HL-60/S4 treated with phorbol 12-myristate 13-acetate at 8.2 ng/mL for 4 days and 3 days (cell line): Measurements from ENCODE around the gene S100A2.

Experiments
- in situ Hi-C: fragments of 300-500 bp; cut with MboI; formaldehyde crosslinking; loops from 2 replicates; pipeline ENCODE4 v1.15.0; 2022; ENCODE audit warnings: low sequenced_read_pairs

The S100A2 gene

DNA sequence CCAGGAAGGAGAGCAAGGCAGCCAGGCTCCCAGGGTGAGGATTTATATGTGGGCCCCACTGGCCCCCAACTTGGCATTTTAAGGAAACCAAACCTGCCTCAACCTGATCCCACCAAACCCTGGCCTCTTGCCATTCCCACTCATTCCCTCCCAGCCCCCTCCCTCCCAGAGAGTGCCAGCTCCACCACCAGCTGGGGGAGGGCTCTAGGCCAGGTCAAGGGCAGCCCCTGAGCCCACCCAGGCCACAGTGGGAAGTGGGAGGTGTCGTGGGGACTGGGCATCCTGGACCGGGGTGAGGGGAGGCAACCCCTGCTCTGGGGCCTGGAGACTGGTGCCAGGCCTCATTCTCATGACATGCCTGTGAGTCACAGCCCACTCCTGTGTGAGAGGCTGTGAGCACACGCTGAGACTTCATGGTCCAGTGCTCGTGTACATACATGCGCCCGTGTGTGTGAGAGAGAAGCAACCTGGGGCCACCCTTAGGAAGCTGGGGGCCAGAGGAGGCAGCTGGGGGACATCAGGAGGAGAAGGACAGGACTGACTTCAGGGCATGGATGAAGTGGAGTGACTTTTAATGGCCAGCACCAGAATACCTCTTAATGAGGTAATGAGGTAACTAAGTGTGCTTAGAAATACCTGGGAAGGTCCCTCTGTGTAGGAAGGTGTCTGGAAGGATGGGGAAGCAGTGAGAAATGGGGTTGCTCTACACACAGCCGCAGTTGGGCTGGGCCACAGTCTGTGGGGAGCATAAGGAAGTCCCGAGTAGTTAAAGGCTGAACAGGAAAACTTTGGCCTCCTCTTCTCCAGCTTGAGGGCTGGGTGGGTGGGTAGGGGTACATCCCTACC lies at the start of gene S100A2:
S100A2 (minus strand) TSS at position 316 of the 846 bp plus-strand sequence. CDS start 1,967 bp downstream, outside the sequence.
- in situ Hi-C loops = no loop called here

DNA sequence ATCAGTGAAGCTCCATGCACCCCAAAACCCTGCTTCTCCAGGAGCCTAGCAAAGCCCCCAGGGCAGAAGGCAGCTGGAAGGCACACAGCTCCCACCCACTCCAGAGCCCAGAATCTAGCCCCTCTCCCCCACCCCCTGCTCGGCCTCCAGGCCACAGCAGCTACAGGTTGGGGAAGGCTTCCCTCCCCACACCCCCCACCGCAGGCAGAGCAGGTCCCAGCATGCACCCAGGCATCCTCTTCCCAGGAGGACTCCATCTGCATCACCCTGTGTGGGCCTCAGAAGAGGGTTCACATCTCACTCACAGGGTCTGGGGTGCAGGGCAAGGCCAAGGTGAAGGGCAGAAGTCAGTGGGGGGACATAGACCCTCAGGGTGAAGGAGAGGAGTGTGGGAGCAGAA lies 49.8 kb upstream of the S100A2 start:
- in situ Hi-C loops = loop anchor here (5.0 kb wide), 1 partner anchor 43 kb away; no protein-coding TSS in a partner anchor

DNA sequence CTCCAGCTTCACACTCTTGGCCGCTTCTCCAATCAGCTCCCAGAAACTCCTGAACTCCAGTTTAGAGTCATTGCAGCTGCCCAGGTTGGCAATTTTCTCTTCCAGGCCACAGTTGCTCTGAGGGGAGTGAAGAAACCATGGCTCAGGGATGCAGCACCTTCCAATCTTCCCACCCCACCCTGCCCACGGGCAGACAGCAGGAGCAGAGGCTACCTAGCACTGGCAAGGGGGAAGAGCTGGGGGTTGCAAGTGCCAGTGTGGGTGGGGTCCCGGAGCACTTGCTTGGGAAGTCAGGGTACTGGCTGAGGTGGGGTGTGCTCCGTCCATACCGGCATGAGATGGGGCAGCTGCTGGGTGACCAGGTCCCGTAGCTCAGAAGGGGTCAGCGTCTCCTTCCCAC lies 49.3 kb upstream of the S100A2 start:
- in situ Hi-C loops = loop anchor here (5.0 kb wide), 1 partner anchor 43 kb away; no protein-coding TSS in a partner anchor

DNA sequence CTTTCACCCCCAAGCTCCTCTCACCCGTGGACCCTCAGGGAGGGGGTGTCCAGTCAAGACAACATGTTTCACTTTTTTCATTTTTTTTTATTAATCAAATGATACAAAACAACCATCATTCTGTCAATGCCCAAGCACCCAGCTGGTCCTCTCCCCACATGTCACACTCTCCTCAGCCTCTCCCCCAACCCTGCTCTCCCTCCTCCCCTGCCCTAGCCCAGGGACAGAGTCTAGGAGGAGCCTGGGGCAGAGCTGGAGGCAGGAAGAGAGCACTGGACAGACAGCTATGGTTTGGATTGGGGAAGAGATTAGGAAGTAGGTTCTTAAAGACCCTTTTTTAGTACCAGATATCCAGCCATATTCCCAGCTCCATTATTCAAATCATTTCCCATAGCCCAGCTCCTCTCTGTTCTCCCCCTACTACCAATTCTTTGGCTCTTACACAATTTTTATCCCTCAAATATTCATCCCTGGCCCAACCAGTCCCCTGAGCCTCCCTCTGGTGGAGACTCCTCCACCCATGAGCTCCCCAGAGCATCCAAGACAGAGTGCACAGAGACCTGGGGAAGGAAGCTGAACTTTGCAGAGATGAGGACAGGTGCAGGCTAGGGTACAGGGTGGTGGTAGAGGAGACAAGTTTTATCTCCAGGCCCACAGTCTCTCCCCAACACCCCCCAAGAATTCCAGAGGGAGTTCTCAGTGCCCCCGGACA lies 48.7 kb upstream of the S100A2 start:
- in situ Hi-C loops = no loop called here

DNA sequence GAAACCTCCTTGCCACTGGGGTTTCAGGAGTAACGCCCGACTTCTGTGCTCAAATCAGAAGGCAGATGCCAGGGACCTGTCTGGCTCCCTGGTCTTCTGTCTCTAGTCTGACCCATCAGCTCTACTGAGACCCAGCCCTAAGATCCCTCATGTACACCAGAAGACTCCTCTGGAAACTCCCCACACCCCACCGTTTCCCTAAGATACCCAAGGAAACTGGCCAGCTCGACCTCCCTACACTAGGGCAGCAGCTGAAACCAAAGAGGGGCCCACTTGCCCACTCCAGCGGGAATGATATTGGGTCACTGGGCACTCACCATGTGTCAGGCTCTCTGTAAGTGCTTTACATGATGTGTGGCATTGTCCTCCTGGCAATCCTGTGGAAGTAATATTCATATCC lies 47.8 kb upstream of the S100A2 start:
- in situ Hi-C loops = no loop called here

DNA sequence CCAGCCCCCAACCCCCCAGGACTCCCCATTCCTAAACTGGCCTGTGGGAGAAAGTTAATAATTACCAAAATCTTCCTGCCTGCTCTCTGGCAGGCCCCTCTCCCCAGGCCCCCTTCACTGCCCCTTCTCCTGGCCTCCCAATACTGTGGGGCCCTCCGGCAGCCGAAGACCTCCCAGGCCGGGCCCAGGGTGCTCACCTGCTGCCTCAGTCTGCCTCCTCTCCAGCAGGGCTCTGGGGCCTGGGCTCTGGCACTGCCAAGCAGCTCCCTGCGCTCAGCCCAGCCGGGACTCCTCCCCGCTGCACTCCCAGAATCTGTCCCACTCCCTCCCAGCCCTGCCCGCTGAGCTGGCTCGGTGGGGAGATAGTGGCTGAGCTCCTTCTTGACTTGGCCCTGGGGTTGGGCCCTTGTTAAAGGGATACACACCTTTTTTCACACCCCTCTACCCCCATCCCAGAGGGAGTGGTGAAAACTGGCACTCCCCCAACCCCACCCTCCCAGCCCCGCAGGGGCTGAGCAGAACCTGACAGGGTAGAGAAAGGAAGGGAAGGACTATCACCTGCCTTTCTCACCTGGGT lies 47.2 kb upstream of the S100A2 start, which contains the start of gene S100A16:
S100A16 (minus strand) TSS at position 383 of the 577 bp plus-strand sequence. CDS start 4,986 bp downstream, outside the sequence.
- in situ Hi-C loops = no loop called here

DNA sequence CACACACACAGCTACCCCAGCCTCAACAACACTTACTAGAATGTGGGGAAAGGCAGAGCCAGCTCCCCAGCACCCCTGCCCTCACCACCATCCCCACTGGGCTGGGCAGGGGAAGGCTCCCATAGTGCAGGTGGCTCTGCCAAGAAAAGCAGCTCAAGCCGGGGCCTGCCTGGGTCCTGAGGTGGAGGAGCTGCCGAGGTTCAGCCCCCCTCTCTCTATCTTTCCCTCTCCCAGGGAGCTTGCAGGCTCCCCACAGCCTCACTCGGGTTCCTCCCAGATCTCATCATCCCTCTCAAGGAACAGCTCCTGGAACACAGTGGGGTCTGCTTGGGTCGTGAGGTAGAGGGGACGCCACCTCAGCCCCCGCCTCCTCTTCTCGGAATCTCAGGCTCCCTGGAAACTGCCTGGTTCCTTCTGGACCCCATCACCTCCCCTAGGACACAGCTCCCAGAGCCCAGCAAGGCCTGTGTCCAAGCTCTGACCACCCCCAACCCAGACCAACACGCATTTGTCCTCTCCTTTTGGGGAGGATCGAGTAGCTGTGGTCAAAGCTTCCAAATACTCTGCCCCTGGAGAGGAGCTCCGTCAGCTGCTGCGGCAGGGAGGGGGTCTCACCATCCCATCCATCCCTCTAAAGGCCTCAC lies 46.6 kb upstream of the S100A2 start:
- in situ Hi-C loops = no loop called here

DNA sequence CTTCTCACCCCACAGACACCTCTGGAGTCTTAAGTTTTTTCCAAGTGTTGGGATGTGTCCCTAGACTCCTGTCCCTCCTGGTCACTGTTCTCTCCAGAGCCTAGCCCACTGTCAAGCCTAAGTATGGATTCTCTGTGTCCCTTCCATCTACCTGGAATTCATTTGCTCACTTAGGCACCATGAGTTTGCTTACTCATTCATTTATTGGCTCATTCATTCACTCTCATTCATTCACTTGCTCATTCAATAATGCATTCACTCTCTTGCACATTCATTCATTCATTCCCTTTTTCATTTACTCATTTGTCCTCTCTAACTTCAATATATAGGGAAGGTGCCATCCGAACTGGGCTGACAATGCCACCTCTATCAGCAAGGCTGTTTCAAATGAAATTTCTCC lies 45.7 kb upstream of the S100A2 start:
- in situ Hi-C loops = no loop called here

DNA sequence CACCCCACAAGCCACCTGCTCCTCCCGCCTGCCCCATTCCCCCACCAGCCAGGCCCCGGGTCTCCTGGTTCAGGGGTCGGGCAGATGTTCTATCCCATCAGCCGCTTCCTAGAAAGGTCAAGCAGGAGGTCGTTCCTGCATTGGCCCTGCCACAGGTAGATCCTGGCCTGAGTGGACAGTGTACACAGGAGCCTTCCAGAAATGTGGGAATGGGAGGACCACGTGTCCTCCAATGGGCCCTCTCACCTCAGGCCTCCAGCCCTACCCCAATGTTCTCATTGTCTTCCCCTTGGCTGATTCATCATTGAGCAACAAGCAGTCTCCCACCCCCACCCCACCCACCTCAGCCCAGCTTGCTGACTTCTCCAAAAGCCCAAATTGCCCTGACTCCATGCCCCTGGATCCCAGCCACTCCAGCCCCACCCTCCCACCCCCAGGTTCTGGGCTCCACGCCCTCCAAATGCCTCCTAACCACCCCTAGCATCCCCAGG lies 45.2 kb upstream of the S100A2 start:
- in situ Hi-C loops = no loop called here

DNA sequence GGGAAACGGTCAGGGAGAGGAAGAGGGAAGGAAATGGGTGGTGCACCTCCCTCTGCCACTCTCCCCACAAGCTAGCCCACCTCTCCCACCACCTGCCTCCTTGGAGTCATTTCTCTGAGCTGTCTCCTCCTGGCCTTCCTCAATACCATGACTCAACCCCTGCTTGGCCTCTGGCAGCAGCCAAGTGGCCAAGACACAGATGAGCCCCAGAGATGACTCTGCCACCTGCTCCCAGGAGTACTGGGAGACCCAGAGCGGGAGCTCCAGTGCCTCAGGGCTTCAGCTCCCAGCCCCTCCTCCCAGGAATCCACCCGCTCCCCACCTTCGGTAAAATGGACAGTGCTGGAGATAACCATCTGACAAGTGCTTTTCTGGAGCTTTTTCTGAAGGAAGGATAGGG lies 44.7 kb upstream of the S100A2 start:
- in situ Hi-C loops = no loop called here

DNA sequence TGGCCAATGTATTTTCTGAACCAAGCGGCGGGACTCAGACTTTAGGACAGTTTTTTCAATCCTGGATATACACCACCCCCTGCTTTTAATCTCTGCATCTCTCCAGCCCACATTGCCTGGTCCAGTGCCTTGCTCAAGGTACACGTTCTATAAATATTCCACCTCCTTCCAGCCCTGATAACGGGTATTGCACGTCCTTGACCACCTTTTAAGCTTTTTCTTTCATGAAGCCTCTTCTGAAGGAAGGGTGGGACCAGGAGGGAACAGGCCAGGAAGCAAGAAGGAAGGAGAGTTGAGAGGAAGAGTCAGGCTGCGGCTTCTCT lies 43.9 kb upstream of the S100A2 start:
- in situ Hi-C loops = no loop called here

DNA sequence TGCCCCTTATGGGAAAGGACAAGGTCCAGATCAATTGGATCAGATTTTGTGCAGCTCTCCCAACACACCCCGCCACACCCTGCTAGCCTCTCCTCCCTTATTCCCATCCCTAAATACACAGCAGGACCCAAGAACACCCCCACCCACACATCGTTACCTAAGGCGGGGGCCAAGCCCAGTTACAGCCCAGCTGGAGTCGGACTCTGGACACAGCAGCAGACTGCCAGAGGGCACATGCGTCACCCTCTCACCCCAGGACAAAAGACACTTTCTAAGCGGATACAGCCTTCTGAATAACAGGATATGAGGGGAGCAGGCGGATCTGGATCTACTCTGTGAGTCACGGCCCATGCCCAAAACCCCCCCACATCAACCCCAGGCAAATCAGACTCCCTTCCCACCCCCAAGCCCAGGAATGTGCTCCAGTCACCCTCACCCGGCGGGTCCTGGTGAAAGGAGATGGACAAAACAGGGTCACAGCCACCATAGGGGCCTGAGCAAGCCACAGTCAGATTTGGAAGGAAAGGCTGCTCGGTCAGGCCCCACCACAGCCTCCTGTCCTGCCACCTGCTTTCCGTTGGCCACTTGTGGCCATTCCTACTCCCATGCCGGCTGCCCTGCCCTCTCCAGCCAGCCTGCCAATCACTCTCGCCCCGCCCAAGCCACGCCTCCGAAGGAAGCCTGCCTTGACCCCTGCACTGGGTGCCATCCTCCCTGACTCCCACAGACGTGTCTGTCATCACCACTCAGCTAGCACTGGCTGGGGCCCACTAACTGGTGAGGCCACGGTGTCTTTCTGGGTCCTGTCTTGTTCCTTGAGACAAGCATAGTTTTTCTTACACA lies 43.3 kb upstream of the S100A2 start:
- in situ Hi-C loops = no loop called here

DNA sequence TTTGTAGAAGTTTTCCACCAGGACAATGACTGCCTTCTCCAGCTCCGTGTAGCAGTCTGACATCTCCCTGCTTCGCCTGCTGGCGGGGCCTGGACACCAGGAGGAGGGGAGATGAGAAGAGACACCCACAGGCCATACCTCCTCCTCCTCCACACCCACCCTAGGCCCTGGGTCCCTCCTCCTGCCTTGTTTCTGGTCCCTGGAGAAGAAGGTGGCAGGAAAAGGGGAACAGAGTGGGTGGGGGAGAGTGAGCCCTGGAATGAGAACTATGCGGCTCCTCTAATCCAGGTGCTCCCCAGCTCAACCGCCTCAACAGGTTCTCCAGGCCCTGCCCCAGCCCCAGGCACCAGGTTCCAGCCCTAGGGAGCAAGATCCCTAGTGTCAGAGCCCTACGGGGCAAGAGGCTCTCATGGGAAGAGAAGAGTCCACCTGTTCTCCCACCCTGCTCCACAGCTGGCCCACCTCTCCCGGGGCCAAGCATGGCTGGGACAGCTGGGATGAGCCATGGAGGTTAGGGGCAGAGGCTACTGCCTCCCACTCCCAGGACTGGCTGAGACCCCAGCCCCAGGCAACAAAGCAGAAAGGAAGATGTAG lies 42.5 kb upstream of the S100A2 start:
- in situ Hi-C loops = no loop called here

DNA sequence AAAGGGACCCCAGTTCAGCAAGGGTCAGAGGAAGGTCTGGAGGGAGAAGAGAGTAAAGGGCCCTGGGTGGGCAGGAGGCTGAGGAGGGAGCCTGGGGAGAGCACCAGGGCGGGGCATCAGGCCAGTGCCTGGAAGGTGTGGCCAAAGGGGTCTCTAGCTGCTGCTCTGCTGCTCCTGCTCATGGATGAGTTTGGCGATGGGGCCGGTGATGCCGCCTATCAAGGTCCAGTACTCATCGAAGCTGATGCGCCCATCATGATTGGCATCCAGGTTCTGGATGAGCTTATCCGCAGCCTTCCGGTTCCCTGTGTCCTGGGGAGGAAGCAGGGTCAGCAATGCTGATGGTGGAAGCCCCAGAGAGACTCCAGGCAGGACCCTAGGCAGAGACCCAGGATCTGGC lies 41.7 kb upstream of the S100A2 start:
- in situ Hi-C loops = no loop called here

DNA sequence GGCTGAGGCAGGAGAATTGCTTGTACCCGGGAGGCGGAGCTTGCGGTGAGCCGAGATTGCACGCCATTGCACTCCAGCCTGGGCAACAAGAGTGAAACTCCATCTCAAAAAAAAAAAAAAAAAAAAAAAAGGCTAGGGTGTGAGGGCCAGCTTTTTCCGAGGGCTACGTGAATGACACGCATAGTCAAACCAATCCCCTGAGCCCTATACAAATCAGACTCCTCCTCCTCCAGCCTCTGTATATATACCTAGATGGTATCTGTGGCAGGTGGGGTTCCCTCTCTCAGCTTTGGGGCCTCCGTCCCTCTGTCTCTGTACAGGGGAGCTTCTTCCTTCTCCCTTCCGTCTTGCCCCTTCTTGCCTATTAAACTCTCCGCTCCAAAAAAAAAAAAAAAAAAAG lies 40.5 kb upstream of the S100A2 start:
- in situ Hi-C loops = no loop called here

DNA sequence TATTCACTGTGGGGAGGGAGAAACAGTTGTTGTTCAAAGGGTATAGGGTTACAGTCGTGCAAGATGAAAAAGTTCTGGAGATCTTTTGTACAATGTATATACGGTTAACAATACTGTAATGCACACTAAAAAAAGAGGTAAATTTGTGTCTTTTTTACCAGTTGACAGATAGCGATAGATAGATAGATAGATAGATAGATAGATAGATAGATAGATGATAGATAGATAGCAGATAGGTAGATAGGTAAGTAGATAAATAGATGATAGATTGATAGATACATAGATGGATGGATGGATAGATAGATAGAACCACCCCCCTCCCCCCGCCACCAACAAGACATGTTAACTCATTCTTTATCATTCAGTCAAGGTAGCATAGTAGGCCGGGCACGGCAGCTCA lies 37.1 kb upstream of the S100A2 start:
- in situ Hi-C loops = no loop called here

DNA sequence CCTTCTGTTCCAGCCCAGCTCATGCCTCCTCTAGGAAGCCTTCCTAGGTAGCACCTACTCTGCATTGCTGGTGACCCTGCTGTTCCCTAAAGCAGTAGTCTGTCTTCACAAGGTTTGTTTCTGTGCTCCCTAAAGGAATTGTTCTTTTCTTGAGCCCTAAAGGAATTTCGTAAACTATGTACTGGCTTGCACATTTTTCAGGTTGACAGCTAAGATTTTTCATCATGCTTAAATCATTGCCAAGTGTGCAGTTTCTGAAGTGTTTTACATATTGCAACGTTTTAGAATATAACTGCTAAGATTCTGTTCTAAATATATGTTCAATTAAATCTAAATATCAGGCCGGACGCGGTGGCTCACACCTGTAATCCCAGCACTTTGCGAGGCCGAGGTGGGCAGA lies 34.2 kb upstream of the S100A2 start:
- in situ Hi-C loops = no loop called here

DNA sequence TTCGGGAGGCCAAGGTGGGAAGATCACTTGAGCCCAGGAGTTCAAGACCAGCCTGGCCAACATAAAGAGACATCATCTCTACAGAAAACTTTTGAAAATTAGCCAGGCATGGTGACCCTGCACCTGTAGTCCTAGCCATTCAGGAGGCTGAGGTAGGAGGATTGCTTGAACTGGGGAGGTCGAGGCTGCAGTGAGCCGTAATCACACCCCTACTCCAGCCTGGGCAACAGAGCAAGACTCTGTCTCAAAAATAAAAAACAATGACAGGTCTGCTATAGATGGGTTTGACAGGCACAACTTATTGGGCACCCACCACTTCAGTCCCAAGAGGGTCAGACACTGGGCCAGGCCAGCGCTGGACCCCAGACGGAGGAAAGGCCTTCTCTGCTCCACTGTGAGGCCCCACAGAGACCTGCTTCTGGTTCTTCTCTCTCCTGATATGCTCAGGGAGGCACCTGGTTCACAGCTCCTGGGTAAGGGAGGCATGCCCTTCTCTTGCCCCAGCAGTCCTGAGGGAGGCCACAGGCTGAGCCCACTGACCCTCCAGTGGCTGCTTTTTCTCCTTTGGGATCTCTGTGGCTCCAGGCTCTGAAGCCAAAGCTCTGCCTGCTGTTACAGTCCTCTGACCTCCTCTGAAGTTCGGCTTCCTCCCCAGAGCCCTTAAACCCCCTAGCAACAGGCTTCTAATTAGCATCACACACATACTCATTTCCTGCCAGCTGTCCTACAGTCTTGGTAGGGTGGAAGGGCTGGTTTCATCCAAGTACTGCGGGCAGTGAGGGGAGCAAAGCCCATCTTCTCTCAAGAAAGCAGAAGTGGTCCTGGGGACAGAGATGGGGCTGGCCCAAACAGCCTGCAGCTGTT lies 32.9 kb upstream of the S100A2 start:
- in situ Hi-C loops = no loop called here

DNA sequence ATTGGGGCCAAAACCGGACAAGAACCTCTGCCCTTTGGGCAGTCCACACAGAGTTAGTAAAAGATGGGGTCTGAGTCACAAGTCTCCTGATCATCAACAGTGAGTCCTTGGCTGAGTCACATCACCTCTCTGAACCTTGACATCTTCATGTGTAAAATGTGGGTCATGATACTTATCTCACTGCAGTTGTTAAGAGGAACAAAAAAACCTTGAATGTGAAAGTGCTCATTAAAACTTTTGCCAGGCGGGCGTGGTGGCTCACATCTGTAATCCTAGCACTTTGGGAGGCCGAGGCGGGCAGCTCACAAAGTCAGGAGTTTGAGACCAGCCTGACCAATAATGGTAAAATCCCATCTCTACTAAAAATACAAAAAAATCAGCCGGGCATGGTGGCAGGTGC lies 31.6 kb upstream of the S100A2 start:
- in situ Hi-C loops = no loop called here
